Activated CD4-positive, alpha-beta T cell treated with anti-CD3 and anti-CD28 coated beads for 36 hours (primary cell): Measurements from ENCODE around the gene CLTC. TPM values are rescaled to one million over a fixed set of nuclear protein-coding genes. Genes with fewer than 3 reads are reported as not detected.

Source experiments
- ATAC-seq: fragments of 200-7000 bp; cut with Tn5 transposase; one replicate; pipeline ENCODE4 v1.10.0; 2021; ENCODE audit warnings: mild to moderate bottlenecking, moderate library complexity
- CTCF ChIA-PET: fragments of 350-600 bp; sonication (Branson Sonifier 250); formaldehyde crosslinking; loops from one replicate; lab custom pipeline; 2021; ENCODE audit warnings: antibody characterized with exemption; lab: Charles Lee
- POLR2A ChIA-PET: fragments of 350-600 bp; sonication (Branson Sonifier 250); formaldehyde crosslinking; loops from one replicate; lab custom pipeline; 2021; ENCODE audit warnings: antibody characterized with exemption, inconsistent platforms; lab: Charles Lee
- DNase-seq: peaks from one replicate; pipeline ENCODE4 v3.0.0-alpha.2; 2020
- H3K27ac Mint-ChIP-seq: one replicate; pipeline ENCODE4 v1.8.0; 2021; ENCODE audit warnings: mixed read lengths
- H3K27me3 Mint-ChIP-seq: one replicate; pipeline ENCODE4 v1.8.0; 2021; ENCODE audit warnings: mixed read lengths
- H3K36me3 Mint-ChIP-seq: one replicate; pipeline ENCODE4 v1.8.0; 2021; ENCODE audit warnings: low read depth, mixed read lengths
- H3K4me1 Mint-ChIP-seq: one replicate; pipeline ENCODE4 v1.8.0; 2021; ENCODE audit warnings: mixed read lengths
- H3K4me3 Mint-ChIP-seq: one replicate; pipeline ENCODE4 v1.8.0; 2021; ENCODE audit warnings: mild to moderate bottlenecking, moderate library complexity, mixed read lengths
- H3K9me3 Mint-ChIP-seq: one replicate; pipeline ENCODE4 v1.8.0; 2021; ENCODE audit warnings: low read depth, mixed read lengths
- intact Hi-C, 2 experiments: fragments of 100-400 bp; cut with DNase I in 1 of 2; cut with micrococcal nuclease in 1 of 2; formaldehyde crosslinking; loops; one replicate each; pipeline versions ENCODE4 v1.14.2 to v1.15.1; 2022 to 2024; cut with DNase I, micrococcal nuclease
- total RNA-seq, 2 experiments: library from RNA; stranded (reverse); gene quantifications; one replicate each; pipeline ENCODE4 v1.2.3, GENCODE V29; 2021

Gene CLTC
- total RNA-seq, 2 experiments from 2014 or later = 180 to 186 TPM

DNA sequence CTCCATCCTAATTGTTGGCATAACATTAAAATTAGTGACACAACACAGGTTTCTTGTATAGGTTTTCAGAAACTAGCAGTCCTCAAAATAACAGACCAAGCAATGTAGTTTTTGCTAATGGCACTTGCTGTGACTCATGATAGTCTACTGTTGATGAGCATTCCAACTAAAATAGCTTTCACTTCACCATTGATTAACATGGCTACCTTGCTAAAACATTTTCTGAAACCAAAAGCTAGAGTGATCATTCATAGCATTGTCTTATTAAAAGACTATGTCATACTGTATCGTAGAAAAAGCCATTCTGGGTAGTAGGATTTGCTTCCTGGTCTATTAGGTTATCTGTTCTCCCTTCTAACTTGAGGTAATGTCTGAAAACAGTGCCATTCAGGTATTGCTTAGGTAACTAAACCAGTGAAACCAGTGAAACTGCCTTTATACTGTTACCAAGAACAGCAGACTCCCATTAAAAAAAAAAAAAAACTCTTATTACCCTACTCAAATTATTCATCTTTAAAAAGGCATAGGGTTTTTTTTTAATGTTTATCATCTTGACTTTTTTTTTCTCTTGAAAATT, 2.5 kb upstream of the CLTC start:
- POLR2A ChIA-PET = interaction anchor here (0.6 to 0.9 kb wide), 3 partner anchors 46 to 985 kb away, joined by 3 to 7 read pairs (median 6); partner anchors contain the start of gene DHX40
- CTCF ChIA-PET = interaction anchor here (0.9 to 1.5 kb wide), 4 partner anchors 9 to 276 kb away, joined by 3 to 4 read pairs (median 3); no protein-coding TSS in a partner anchor
- no peaks in the 10 kb centered on the region for H3K9me3 Mint-ChIP-seq
- H3K4me3 Mint-ChIP-seq = peak overlapping the region; percentile 89
- no peaks in the 10 kb centered on the region for H3K27me3 Mint-ChIP-seq
- ATAC-seq (peak; percentile 7), DNase-seq (no peak)
- no peak overlapping the region for H3K27ac Mint-ChIP-seq
- intact Hi-C loops = loop anchor here (5.0 to 10.0 kb wide), 3 partner anchors 90 to 1272 kb away; partner anchors contain the start of genes PTRH2 (in 1 of the 2) and VMP1 (in 1 of the 2)
- H3K36me3 Mint-ChIP-seq = peaks cover 11% of the 10 kb centered on the region
- H3K4me1 Mint-ChIP-seq = peaks cover 31% of the 10 kb centered on the region

DNA sequence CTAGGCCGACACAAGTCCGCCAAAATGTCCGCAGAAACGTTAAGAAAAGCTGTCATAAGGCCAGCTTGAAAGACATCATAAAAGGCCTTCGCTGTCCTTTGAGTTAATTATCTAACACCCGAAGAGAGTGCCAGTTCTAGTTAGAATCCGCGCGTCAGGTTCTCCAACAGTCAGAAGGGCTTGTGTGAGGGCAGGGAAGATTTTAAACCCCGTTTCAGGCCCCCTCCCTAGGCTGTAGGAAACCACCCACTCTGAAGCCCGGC, 729 bp upstream of the CLTC start:
- ChIA-PET POLR2A (interaction anchor here (0.7 to 1.6 kb wide), 8 partner anchors 16 to 988 kb away, joined by 3 to 11 read pairs (median 5); partner anchors contain the start of genes DHX40, PRR11, PTRH2 and SKA2), CTCF (interaction anchor here (0.6 to 1.6 kb wide), 7 partner anchors 10 to 422 kb away, joined by 3 to 5 read pairs (median 4); no protein-coding TSS in a partner anchor)
- ATAC-seq (no peak), DNase-seq (no peak)
- peaks cover 17% of the 10 kb centered on the region for H3K36me3 Mint-ChIP-seq
- intact Hi-C loops = loop anchor here (1.0 to 10.0 kb wide), 22 partner anchors 18 to 1274 kb away; partner anchors contain the start of genes DHX40 (in 2 of the 2), PTRH2 (in 2 of the 2), RPS6KB1 (in 2 of the 2) and TUBD1 (in 2 of the 2)
- H3K4me3 Mint-ChIP-seq = peak overlapping the region; percentile 89
- no peaks in the 10 kb centered on the region for H3K27me3 Mint-ChIP-seq
- H3K9me3 Mint-ChIP-seq = no peaks in the 10 kb centered on the region
- H3K4me1 Mint-ChIP-seq = peaks cover 44% of the 10 kb centered on the region
- peak overlapping the region; percentile 98 for H3K27ac Mint-ChIP-seq

DNA sequence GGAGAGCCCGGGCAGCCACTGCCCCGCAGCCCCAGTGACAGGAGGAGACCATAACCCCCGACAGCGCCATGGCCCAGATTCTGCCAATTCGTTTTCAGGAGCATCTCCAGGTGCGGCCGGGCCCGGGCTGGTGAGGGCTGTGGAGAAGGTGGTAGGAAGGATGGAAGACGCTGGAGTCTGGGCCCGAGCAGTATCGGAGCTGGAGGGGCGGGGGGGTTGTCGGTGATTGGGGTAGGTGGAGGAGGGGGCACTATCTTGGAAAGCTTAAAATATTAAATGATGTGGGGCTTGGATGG, 317 bp downstream of the CLTC start:
- no peak for DNase-seq

DNA sequence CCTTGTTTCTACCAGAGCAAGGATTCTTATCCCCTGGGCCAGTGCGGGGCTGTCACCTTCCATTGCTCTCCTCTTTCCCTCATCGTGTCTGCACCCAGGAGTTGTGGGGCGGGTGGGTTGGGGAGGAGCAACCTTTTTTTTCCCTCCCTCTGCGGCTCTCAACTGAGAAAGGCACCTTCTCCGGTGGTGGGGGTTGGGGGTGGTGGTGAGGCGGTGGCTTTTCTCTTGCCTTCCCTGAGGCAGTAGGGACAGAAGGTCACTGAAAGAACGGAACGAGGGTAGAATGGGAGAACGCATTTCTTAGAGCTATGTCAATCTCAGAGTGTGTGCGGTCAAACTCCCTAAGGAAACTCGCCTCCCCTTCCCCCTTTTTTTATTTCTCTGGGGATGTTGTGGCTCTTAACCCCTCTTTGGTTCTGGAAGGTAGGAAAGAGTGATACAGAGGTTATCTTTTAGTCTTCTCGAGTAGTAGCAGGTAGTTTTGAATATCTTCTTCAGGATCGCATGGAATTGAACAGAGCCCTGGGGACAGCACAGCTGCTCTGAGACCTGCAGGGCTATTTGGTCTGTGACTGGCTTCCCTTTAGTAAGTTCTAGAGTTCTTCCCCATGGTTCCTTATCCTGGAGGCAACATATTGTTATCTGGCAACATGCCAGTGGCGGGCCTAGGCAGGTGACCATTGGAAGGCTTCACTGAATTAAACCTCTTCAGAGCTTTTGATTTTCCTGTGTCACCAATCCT, 994 bp downstream of the CLTC start:
- H3K4me1 Mint-ChIP-seq = peaks cover 52% of the 10 kb centered on the region
- H3K4me3 Mint-ChIP-seq = peak overlapping the region; percentile 89
- no peaks in the 10 kb centered on the region for H3K27me3 Mint-ChIP-seq
- H3K27ac Mint-ChIP-seq = peak overlapping the region; percentile 98
- POLR2A ChIA-PET = interaction anchor here (0.6 to 1.9 kb wide), 4 partner anchors 14 to 458 kb away, joined by 3 to 6 read pairs (median 4); partner anchors contain the start of gene HEATR6
- peaks cover 22% of the 10 kb centered on the region for H3K36me3 Mint-ChIP-seq
- no peaks in the 10 kb centered on the region for H3K9me3 Mint-ChIP-seq
- CTCF ChIA-PET = interaction anchor here (0.6 to 2.3 kb wide), 4 partner anchors 14 to 87 kb away, joined by 3 to 13 read pairs (median 4); partner anchors contain the start of genes PTRH2 and VMP1
- ATAC-seq (peak; percentile 14), DNase-seq (peak; percentile 79)
- intact Hi-C loops = loop anchor here in 1 of 2 experiments (1.0 kb wide), 1 partner anchor 400 kb away; the partner anchor contains the start of gene GDPD1

More for the DNA sequence above, 317 bp downstream of the CLTC start:
- intact Hi-C loops = loop anchor here in 1 of 2 experiments (1.0 kb wide), 1 partner anchor 400 kb away; the partner anchor contains the start of gene GDPD1
- H3K36me3 Mint-ChIP-seq = peaks cover 19% of the 10 kb centered on the region
- H3K27ac Mint-ChIP-seq = peak overlapping the region; percentile 98
- H3K27me3 Mint-ChIP-seq = no peaks in the 10 kb centered on the region
- POLR2A ChIA-PET = interaction anchor here (0.6 to 1.6 kb wide), 5 partner anchors 55 to 465 kb away, joined by 4 to 11 read pairs (median 4); partner anchors contain the start of genes DHX40, PRR11, PTRH2 and SKA2
- CTCF ChIA-PET = interaction anchor here (0.6 to 2.3 kb wide), 7 partner anchors 12 to 685 kb away, joined by 3 to 13 read pairs (median 3); partner anchors contain the start of genes PTRH2 and VMP1
- H3K4me3 Mint-ChIP-seq = peak overlapping the region; percentile 89
- no peaks in the 10 kb centered on the region for H3K9me3 Mint-ChIP-seq
- H3K4me1 Mint-ChIP-seq = peaks cover 49% of the 10 kb centered on the region
- no peak for ATAC-seq

DNA sequence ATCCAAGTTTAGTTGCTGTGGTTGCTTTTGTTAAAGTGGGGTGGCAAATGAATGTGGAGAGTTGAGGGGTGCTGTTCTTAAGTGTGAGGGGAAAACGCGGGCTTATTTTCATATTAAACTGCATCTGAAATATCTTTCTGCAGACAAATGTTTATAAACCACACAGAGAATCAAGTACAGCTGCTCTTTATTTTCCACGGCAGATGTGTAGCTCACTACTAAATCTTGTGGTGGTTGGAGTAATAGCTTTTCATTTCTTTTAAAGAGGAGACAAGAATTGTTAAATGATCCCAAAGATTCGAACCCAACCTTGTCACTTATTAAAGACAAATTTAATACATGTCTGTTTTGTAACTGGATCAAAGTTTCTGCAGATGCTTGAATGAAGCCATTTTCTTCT, 2.1 kb downstream of the CLTC start:
- ChIA-PET CTCF (interaction anchor here (1.1 to 2.3 kb wide), 2 partner anchors 13 to 15 kb away, joined by 3 to 13 read pairs; no protein-coding TSS in a partner anchor), POLR2A (interaction anchor here (1.9 kb wide), 1 partner anchor 13 kb away, joined by 6 read pairs; no protein-coding TSS in a partner anchor)
- no peaks in the 10 kb centered on the region for H3K27me3 Mint-ChIP-seq
- H3K4me3 Mint-ChIP-seq = peak overlapping the region; percentile 89
- intact Hi-C loops = no loop called here
- H3K4me1 Mint-ChIP-seq = peaks cover 60% of the 10 kb centered on the region
- DNase-seq = no peak
- ATAC-seq = no peak
- H3K27ac Mint-ChIP-seq = peak overlapping the region; percentile 34
- peaks cover 22% of the 10 kb centered on the region for H3K36me3 Mint-ChIP-seq
- H3K9me3 Mint-ChIP-seq = no peaks in the 10 kb centered on the region

DNA sequence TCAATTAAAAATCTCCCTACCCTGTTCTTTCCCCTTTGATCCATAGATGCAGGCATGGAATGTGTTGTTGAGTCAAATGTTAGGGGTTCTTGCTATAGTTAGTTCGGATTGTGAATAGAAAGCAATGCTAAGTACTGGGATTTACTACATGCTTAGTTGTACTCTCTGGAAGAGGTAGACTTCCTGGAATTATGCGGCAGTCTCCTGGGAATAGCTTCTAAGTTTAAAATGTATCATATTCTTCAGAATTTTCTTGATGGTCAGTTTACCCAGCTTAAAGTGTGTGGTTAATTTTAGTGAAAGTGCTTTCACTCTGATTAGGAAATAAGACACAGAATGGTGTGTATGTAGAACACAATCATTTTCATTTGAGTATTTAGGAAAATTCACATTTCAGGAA, 3.5 kb downstream of the CLTC start:
- intact Hi-C loops = no loop called here

DNA sequence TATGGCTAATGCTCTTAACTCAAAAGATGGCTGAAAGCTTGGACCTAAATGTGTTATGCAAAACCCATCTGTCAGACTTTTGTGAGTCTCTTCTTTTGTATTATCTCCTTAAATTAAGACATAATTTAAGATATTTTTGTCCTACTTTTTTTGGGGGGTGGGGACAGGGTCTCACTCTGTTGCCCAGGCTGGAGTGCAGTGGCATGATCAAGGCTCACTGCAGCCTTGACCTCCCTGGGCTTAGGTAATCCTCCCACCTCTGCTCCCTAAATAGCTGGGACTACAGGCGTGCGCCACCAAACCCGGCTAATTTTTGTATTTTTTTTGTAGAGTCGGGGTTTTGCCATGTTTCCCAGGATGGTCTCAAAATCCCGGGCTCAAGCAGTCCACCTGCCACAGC, 7.1 kb downstream of the CLTC start:
- peaks cover 74% of the 10 kb centered on the region for H3K4me1 Mint-ChIP-seq
- peaks cover 32% of the 10 kb centered on the region for H3K36me3 Mint-ChIP-seq
- ChIA-PET CTCF (interaction anchor here (0.6 to 1.2 kb wide), 2 partner anchors 465 to 678 kb away, joined by 3 read pairs; no protein-coding TSS in a partner anchor), POLR2A (no interaction called here)
- H3K27ac Mint-ChIP-seq = no peak overlapping the region
- peaks cover 3% of the 10 kb centered on the region for H3K9me3 Mint-ChIP-seq
- intact Hi-C loops = loop anchor here in 1 of 2 experiments (2.0 kb wide), 1 partner anchor 16 kb away; no protein-coding TSS in a partner anchor
- DNase-seq = no peak
- H3K27me3 Mint-ChIP-seq = no peaks in the 10 kb centered on the region
- no peak for ATAC-seq
- H3K4me3 Mint-ChIP-seq = no peak overlapping the region

More for the DNA sequence above, 3.5 kb downstream of the CLTC start:
- H3K9me3 Mint-ChIP-seq = no peaks in the 10 kb centered on the region
- H3K4me3 Mint-ChIP-seq = peak overlapping the region; percentile 54
- ATAC-seq = no peak
- no peaks in the 10 kb centered on the region for H3K27me3 Mint-ChIP-seq
- H3K4me1 Mint-ChIP-seq = peaks cover 57% of the 10 kb centered on the region
- peaks cover 25% of the 10 kb centered on the region for H3K36me3 Mint-ChIP-seq
- DNase-seq = no peak
- H3K27ac Mint-ChIP-seq = no peak overlapping the region
- CTCF ChIA-PET = interaction anchor here (1.0 to 1.6 kb wide), 3 partner anchors 13 to 53 kb away, joined by 3 to 6 read pairs (median 5); no protein-coding TSS in a partner anchor
- POLR2A ChIA-PET = interaction anchor here (0.8 kb wide), 1 partner anchor 23 kb away, joined by 3 read pairs; no protein-coding TSS in a partner anchor

DNA sequence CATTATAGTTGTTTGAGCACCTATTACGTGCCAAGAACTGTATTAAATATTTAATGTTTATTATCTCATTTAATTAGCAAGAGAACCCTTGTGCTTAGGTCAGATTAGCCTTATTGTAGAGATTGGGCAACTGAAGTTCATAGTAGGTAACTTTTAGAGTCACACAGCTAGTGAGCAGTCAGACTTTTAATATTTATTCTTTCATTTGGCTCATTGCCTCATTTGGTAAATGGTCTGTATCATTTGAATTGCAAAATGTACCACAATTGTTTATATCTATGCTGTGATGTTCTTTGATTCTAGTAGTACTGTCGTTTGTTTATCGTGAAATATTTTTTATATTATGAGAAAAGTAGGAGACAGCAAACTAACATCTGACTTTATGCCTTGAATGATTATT, 7.6 kb downstream of the CLTC start:
- peaks cover 31% of the 10 kb centered on the region for H3K36me3 Mint-ChIP-seq
- CTCF ChIA-PET = interaction anchor here (1.2 kb wide), 1 partner anchor 465 kb away, joined by 3 read pairs; no protein-coding TSS in a partner anchor
- POLR2A ChIA-PET = interaction anchor here (0.6 kb wide), 1 partner anchor 143 kb away, joined by 3 read pairs; no protein-coding TSS in a partner anchor
- DNase-seq (no peak), ATAC-seq (no peak)
- no peak overlapping the region for H3K4me3 Mint-ChIP-seq
- intact Hi-C loops = loop anchor here in 1 of 2 experiments (2.0 kb wide), 1 partner anchor 16 kb away; no protein-coding TSS in a partner anchor
- peaks cover 3% of the 10 kb centered on the region for H3K9me3 Mint-ChIP-seq
- H3K27me3 Mint-ChIP-seq = no peaks in the 10 kb centered on the region
- H3K27ac Mint-ChIP-seq = peak overlapping the region; percentile 22
- peaks cover 73% of the 10 kb centered on the region for H3K4me1 Mint-ChIP-seq

DNA sequence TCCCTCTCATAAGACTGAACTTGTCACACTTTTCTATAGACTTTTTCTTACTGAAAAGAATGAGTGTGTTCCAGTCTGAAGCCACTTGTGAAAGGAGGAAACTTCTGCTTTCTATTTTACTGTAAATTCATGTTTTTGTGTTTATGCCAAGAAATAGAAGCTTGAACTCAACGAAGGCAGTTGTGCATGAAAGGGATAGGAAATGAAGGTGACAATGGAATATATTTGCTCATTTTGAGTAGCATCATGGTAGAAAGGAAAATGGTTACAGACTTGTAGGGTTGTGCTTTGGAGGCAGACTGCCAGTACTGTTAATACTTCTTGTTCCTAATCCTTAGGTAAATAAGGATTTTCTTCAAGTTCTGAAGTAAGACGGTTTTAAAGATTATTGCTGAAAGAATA, 8.1 kb downstream of the CLTC start:
- Mint-ChIP-seq H3K27ac (no peak overlapping the region), H3K4me3 (no peak overlapping the region), H3K36me3 (peaks cover 31% of the 10 kb centered on the region), H3K4me1 (peaks cover 73% of the 10 kb centered on the region), H3K9me3 (peaks cover 3% of the 10 kb centered on the region), H3K27me3 (no peaks in the 10 kb centered on the region)
- ATAC-seq (peak; percentile 70), DNase-seq (no peak)
- CTCF ChIA-PET = interaction anchor here (1.2 kb wide), 1 partner anchor 466 kb away, joined by 3 read pairs; no protein-coding TSS in a partner anchor
- intact Hi-C loops = loop anchor here in 1 of 2 experiments (2.0 kb wide), 1 partner anchor 15 kb away; no protein-coding TSS in a partner anchor
- POLR2A ChIA-PET = interaction anchor here (0.6 kb wide), 1 partner anchor 142 kb away, joined by 3 read pairs; no protein-coding TSS in a partner anchor

DNA sequence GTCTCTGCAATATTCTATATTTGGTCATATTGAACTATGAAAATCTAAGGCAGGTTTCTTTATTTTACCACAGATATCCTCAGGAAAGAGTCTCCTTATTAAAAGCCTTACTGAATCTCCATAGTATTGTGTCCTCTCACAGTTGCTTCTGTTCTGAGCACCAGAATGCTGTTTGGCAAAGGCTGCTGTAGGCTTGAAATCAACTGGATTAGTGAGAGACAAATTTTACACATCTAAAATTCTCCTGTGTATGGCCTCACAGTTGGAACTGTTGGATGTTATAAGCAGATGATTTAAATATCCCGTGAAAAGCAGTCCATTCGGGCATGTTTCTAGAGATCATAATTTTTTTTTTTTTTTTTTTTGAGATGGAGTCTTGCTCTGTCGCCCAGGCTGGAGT, 9.5 kb downstream of the CLTC start:
- Mint-ChIP-seq H3K9me3 (peaks cover 3% of the 10 kb centered on the region), H3K27me3 (no peaks in the 10 kb centered on the region), H3K4me1 (peaks cover 74% of the 10 kb centered on the region), H3K4me3 (no peak overlapping the region), H3K27ac (no peak overlapping the region), H3K36me3 (peaks cover 24% of the 10 kb centered on the region)
- DNase-seq (no peak), ATAC-seq (no peak)
- ChIA-PET CTCF (interaction anchor here (1.1 kb wide), 1 partner anchor 10 kb away, joined by 4 read pairs; no protein-coding TSS in a partner anchor), POLR2A (no interaction called here)
- intact Hi-C loops = no loop called here
